ENCODE data around the gene TRIM66. TPM values are rescaled to one million over a fixed set of nuclear protein-coding genes. Genes with fewer than 3 reads are reported as not detected.

TRIM66 gene
- total and polyA plus RNA-seq, 2 donors (not counting 3 experiments of a cell fraction or from before 2014, with no cell fraction given): 5.5 to 11.7 TPM

- H3K4me3 ChIP-seq (replicated peaks in 1 of 3; ENCODE audit: insufficient read depth in 1 of 3, low read depth in 1 of 3, low read length in 3 of 3): no peak overlapping the region
- H3K9ac ChIP-seq (replicated peaks; ENCODE audit: extremely low read depth, insufficient read depth, low read length): peak overlapping the region; percentile 38
- DNase-seq (ENCODE audit: low read depth, low spot score) (no peak), FAIRE-seq (no peak)
- H3K36me3 ChIP-seq (ENCODE audit: control insufficient read depth in 2 of 2, extremely low read depth in 1 of 2, insufficient read depth in 2 of 2, low read length in 2 of 2): no peaks in the 10 kb centered on the region
- ChIA-PET CTCF (interaction anchor here (1.2 kb wide), 1 partner anchor 16 kb away, joined by 7 read pairs; no protein-coding TSS in a partner anchor), POLR2A (no interaction called here)
- H3K79me2 ChIP-seq (ENCODE audit: control insufficient read depth, insufficient read depth, low read length): no peaks in the 10 kb centered on the region
- H2AFZ ChIP-seq (ENCODE audit: low read depth, low read length): no peak overlapping the region
- no peaks in the 10 kb centered on the region for H3K27me3 ChIP-seq (ENCODE audit: control insufficient read depth in 2 of 2, insufficient read depth in 2 of 2, low read length in 2 of 2)
- no peak overlapping the region for H3K4me2 ChIP-seq (ENCODE audit: insufficient read depth, low read length)
- no peak for TF ChIP-seq POLR2A (IDR thresholded peaks at IDR 0.05; ENCODE audit: low read depth, low read length)
- TF ChIP-seq GATA2 (IDR thresholded peaks at IDR 0.05; ENCODE audit: insufficient read depth, insufficient read length, low read depth, low read length): no peak
- no peak for TF ChIP-seq EZH2 (IDR thresholded peaks at IDR 0.05; ENCODE audit: borderline replicate concordance, low read depth, low read length, severe bottlenecking)
- TF ChIP-seq FOS (IDR thresholded peaks at IDR 0.05; ENCODE audit: borderline replicate concordance, insufficient read depth, low read length): no peak
- TF ChIP-seq POLR2AphosphoS5 (IDR thresholded peaks at IDR 0.05; ENCODE audit: insufficient read depth, low read depth, low read length): no peak
- TF ChIP-seq MAX (IDR thresholded peaks at IDR 0.05; ENCODE audit: insufficient read depth, insufficient read length): no peak
- TF ChIP-seq CTCF (IDR thresholded peaks at IDR 0.05; ENCODE audit: extremely low read depth in 1 of 2, insufficient read depth in 1 of 2, low read depth in 1 of 2, low read length in 2 of 2): no peak
- TF ChIP-seq JUN (IDR thresholded peaks at IDR 0.05; ENCODE audit: borderline replicate concordance, insufficient read depth, insufficient read length, low read depth): no peak
- no peak for TF ChIP-seq MYC (IDR thresholded peaks at IDR 0.05; ENCODE audit: low read depth, low read length)
- intact Hi-C loops (cut with micrococcal nuclease): loop anchor here (2.0 kb wide), 1 partner anchor 15 kb away; no protein-coding TSS in a partner anchor
- H3K9me1 ChIP-seq (replicated peaks; ENCODE audit: control insufficient read depth, extremely low read depth, insufficient read depth, low read length): no peaks in the 10 kb centered on the region
- BruUV-seq (replicated peaks): no TSS peak
- H4K20me1 ChIP-seq (replicated peaks; ENCODE audit: control insufficient read depth, extremely low read depth, insufficient read depth, low read length): no peaks in the 10 kb centered on the region
- dilution Hi-C loops (cut with MboI; ENCODE audit: extremely low pct_ligation_motif_present, low sequenced_read_pairs): no loop called here
- H3K9me3 ChIP-seq (replicated peaks; ENCODE audit: control insufficient read depth, insufficient read depth, low read length): no peaks in the 10 kb centered on the region
- H3K4me1 ChIP-seq (ENCODE audit: control insufficient read depth, extremely low read depth, insufficient read depth, low read length): peaks cover 62% of the 10 kb centered on the region
- H3K27ac ChIP-seq (ENCODE audit: insufficient read depth, low read depth, low read length): peak overlapping the region; percentile 54
Observed at GRCh38 chr11:8715501-8715900, 33.0 kb upstream of the TRIM66 start.

Measured in endothelial cell of umbilical vein (primary cell).